Measurements from ENCODE around the gene OBP2B. TPM values are rescaled to one million over a fixed set of nuclear protein-coding genes. Genes with fewer than 3 reads are reported as not detected.

Gene OBP2B
- total and polyA plus RNA-seq, 9 of the 15 experiments (the other 6 are each of a cell fraction or from before 2014, with no cell fraction given): not detected

- TF ChIP-seq ZNF175 (CRISPR knock-in tag; IDR thresholded peaks at IDR 0.05; ENCODE audit: low read depth) (no peak), EHMT2 (IDR thresholded peaks at IDR 0.05) (no peak), MXI1 (IDR thresholded peaks at IDR 0.05; ENCODE audit: low read depth, low read length) (no peak), PCBP2 (IDR thresholded peaks at IDR 0.05; ENCODE audit: low read depth, low read length, poor library complexity, severe bottlenecking) (no peak), ASH1L (IDR thresholded peaks at IDR 0.05; ENCODE audit: borderline replicate concordance, low read depth, partially characterized antibody) (no peak), HEY1 (CRISPR knock-in tag; IDR thresholded peaks at IDR 0.05; ENCODE audit: borderline replicate concordance) (no peak), HNRNPL (IDR thresholded peaks at IDR 0.05; ENCODE audit: low read depth, low read length) (no peak), THRAP3 (IDR thresholded peaks at IDR 0.05; ENCODE audit: borderline replicate concordance) (no peak), ZNF586 (CRISPR knock-in tag; conservative IDR thresholded peaks at IDR 0.05) (no peak), MEIS2 (IDR thresholded peaks at IDR 0.05; ENCODE audit: partially characterized antibody) (no peak), ZKSCAN3 (CRISPR knock-in tag; IDR thresholded peaks at IDR 0.05) (no peak), EWSR1 (IDR thresholded peaks at IDR 0.05; ENCODE audit: borderline replicate concordance, low read depth, partially characterized antibody) (no peak), ZNF121 (CRISPR knock-in tag; conservative IDR thresholded peaks at IDR 0.05) (no peak)
- TF ChIP-seq, protein P1, sequence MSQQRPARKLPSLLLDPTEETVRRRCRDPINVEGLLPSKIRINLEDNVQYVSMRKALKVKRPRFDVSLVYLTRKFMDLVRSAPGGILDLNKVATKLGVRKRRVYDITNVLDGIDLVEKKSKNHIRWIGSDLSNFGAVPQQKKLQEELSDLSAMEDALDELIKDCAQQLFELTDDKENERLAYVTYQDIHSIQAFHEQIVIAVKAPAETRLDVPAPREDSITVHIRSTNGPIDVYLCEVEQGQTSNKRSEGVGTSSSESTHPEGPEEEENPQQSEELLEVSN (IDR thresholded peaks at IDR 0.05; ENCODE audit: borderline replicate concordance in 1 of 2, extremely low read depth in 1 of 2, insufficient read depth in 1 of 2, insufficient read length in 1 of 2, low read depth in 1 of 2, low read length in 1 of 2, poor library complexity in 1 of 2, severe bottlenecking in 1 of 2): no peak
- Histone ChIP-seq H4K20me1 (replicated peaks; ENCODE audit: control insufficient read depth, insufficient read depth, low read length) (no peaks in the 10 kb centered on the region; the same call in 1 of the 2 replicates), H3K27ac (ENCODE audit: extremely low read depth, low read depth, low read length) (no peak overlapping the region), H3K4me2 (ENCODE audit: insufficient read depth, low read length) (no peak overlapping the region), H3K79me2 (ENCODE audit: control insufficient read depth, insufficient read depth, low read length) (no peaks in the 10 kb centered on the region), H3K4me1 (replicated peaks in 1 of 2; ENCODE audit: control insufficient read depth in 2 of 2, insufficient read depth in 2 of 2, low read length in 2 of 2) (peaks cover 0 to 15% of the 10 kb centered on the region in 2 experiments; a peak in 2 of 5 replicates), H3K4me3 (no peak overlapping the region), H3K36me3 (ENCODE audit: control insufficient read depth, insufficient read depth, low read length) (no peaks in the 10 kb centered on the region), H3K9me3 (replicated peaks; ENCODE audit: control insufficient read depth, insufficient read depth, low read depth, low read length) (no peaks in the 10 kb centered on the region), H2AFZ (ENCODE audit: low read depth, low read length) (no peak overlapping the region), H3K9me1 (ENCODE audit: control insufficient read depth, insufficient read depth, low read length) (no peaks in the 10 kb centered on the region), H3K27me3 (ENCODE audit: control insufficient read depth in 2 of 2, insufficient read depth in 2 of 2, low read length in 2 of 2) (peaks cover 41 to 86% of the 10 kb centered on the region in 2 experiments), H3K9ac (ENCODE audit: insufficient read depth in 1 of 2, low read depth in 2 of 2, low read length in 2 of 2) (no peak overlapping the region)
- FAIRE-seq: no peak
- BruUV-seq (replicated peaks): no TSS peak
- POLR2A ChIA-PET: interaction anchor here (0.7 kb wide), 1 partner anchor 151 kb away, joined by 3 read pairs; no protein-coding TSS in a partner anchor
- 1% methylated on average over 8 of the region's 8 CpGs for WGBS (ENCODE audit: insufficient coverage, low coverage, missing lambda C conversion rate)
- intact Hi-C loops (cut with micrococcal nuclease): no loop called here
- no peak for ATAC-seq
- DNase-seq (ENCODE audit: extremely low read depth in 1 of 4, low spot score in 3 of 4): no peak
- in situ Hi-C loops (cut with MboI): no loop called here
- CTCF ChIA-PET (ENCODE audit: low intra/inter-chr PET ratio): no interaction called here
Measured at GRCh38 chr9:133204993-133205336, 4.1 kb downstream of the OBP2B start.

Data from K562 (cell line).